HuH-7 (cell line): ENCODE results near the gene COL5A2.

Source experiments
- DNase-seq: peaks from one replicate; pipeline ENCODE4 v3.0.0; 2011; ENCODE audit warnings: low spot score

The COL5A2 gene

GRCh38 chr2:189179570-189179950, at the start of gene COL5A2:
Gene COL5A2 (minus strand): TSS chr2:189179761. CDS start chr2:189179604, 157 bp downstream.
- no peak for DNase-seq

GRCh38 chr2:189226017-189226416, 46.5 kb upstream of the COL5A2 start:
- DNase-seq, result no peak

GRCh38 chr2:189225032-189225431, 45.5 kb upstream of the COL5A2 start:
- no peak for DNase-seq

GRCh38 chr2:189222468-189223105, 43.0 kb upstream of the COL5A2 start:
- DNase-seq, result no peak

GRCh38 chr2:189221811-189222467, 42.4 kb upstream of the COL5A2 start:
- DNase-seq, result no peak

GRCh38 chr2:189218236-189218635, 38.7 kb upstream of the COL5A2 start:
- no peak for DNase-seq

GRCh38 chr2:189217541-189217940, 38.0 kb upstream of the COL5A2 start:
- DNase-seq, result no peak

GRCh38 chr2:189217051-189217450, 37.5 kb upstream of the COL5A2 start:
- DNase-seq, result no peak

GRCh38 chr2:189214484-189214883, 34.9 kb upstream of the COL5A2 start:
- no peak for DNase-seq

- no peak for DNase-seq
Observed at GRCh38 chr2:189213250-189213649, 33.7 kb upstream of the COL5A2 start.

GRCh38 chr2:189210250-189211087, 30.9 kb upstream of the COL5A2 start:
- no peak for DNase-seq

- no peak for DNase-seq
Observed at GRCh38 chr2:189208254-189208653, 28.7 kb upstream of the COL5A2 start.

- no peak for DNase-seq
Observed at GRCh38 chr2:189204322-189204941, 24.9 kb upstream of the COL5A2 start.

- DNase-seq, result no peak
Observed at GRCh38 chr2:189203177-189203799, 23.7 kb upstream of the COL5A2 start.

- DNase-seq, result no peak
Observed at GRCh38 chr2:189199797-189200196, 20.2 kb upstream of the COL5A2 start.

- no peak for DNase-seq
Observed at GRCh38 chr2:189192766-189193165, 13.2 kb upstream of the COL5A2 start.

GRCh38 chr2:189191766-189192165, 12.2 kb upstream of the COL5A2 start:
- no peak for DNase-seq

GRCh38 chr2:189190685-189191084, 11.1 kb upstream of the COL5A2 start:
- no peak for DNase-seq

GRCh38 chr2:189188115-189188805, 8.7 kb upstream of the COL5A2 start:
- no peak for DNase-seq

GRCh38 chr2:189183170-189183569, 3.6 kb upstream of the COL5A2 start:
- DNase-seq, result no peak

- DNase-seq, result peak; percentile 21
Observed at GRCh38 chr2:189181706-189182105, 2.1 kb upstream of the COL5A2 start.
